Measurements from ENCODE around the gene STAB2.

DNA sequence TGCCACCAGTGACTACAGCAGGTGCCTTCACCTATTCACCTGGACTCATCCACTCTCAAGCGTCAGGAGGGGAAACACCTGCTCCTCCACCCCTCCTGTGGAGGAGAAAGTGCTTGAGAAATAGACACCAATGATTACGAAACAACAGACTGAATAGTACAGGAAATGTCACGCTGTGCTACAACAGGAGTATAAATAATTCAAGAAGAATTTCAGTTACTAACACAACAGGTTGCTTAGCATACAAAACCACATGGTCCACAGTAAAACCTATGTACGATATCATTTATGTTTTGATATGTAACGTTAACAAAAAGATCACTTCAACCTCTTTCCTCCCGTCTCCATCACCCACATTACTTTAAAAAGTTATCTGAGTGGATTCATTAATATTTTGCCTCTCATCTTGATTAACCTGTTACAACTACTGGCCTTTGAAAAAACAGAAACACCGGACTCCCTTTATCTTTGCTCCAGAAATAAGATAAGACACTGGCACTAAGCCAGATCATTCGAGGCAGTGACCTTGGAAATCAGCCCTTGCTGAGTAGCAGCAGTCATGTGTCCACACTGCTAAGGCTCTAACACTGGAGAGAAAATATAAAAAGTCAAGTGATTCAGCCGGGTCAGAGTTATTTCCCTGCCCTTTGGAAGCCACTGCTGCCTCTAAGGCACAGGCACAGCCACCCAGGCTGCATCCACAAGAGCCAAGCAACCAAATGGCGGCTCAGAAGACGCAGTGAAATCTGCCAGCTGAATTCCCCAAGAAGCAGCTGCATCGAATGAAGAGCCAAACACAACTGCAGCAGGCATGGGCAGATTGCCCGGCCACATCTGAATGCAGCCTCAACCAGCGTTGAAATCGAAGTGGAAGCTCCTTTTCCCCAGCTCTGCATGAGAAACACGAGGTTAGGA, 213.0 kb downstream of the STAB2 start:
- TF ChIP-seq, protein P1, sequence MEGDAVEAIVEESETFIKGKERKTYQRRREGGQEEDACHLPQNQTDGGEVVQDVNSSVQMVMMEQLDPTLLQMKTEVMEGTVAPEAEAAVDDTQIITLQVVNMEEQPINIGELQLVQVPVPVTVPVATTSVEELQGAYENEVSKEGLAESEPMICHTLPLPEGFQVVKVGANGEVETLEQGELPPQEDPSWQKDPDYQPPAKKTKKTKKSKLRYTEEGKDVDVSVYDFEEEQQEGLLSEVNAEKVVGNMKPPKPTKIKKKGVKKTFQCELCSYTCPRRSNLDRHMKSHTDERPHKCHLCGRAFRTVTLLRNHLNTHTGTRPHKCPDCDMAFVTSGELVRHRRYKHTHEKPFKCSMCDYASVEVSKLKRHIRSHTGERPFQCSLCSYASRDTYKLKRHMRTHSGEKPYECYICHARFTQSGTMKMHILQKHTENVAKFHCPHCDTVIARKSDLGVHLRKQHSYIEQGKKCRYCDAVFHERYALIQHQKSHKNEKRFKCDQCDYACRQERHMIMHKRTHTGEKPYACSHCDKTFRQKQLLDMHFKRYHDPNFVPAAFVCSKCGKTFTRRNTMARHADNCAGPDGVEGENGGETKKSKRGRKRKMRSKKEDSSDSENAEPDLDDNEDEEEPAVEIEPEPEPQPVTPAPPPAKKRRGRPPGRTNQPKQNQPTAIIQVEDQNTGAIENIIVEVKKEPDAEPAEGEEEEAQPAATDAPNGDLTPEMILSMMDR (IDR thresholded peaks at IDR 0.05; ENCODE audit: low read depth, low read length, poor library complexity, severe bottlenecking), result no peak
- no peak for TF ChIP-seq EZH2phosphoT487 (IDR thresholded peaks at IDR 0.05; ENCODE audit: borderline replicate concordance, low read length)

All from DOHH2 (cell line).